HK-2 (cell line): ENCODE data around the gene CLCN3.
A peak's percentile ranks its signal among the peaks of the same experiment; 100 is the strongest.
"Not testable (repeated sequence)": the region's sequence is repeated elsewhere in the genome, so short reads cannot be mapped to it uniquely, and the experiment has no call there.

Experiments used
- DNase-seq: peaks from one replicate; pipeline ENCODE4 v3.0.0-alpha.2; 2018; ENCODE audit not compliant: unreplicated experiment

Gene CLCN3

DNA sequence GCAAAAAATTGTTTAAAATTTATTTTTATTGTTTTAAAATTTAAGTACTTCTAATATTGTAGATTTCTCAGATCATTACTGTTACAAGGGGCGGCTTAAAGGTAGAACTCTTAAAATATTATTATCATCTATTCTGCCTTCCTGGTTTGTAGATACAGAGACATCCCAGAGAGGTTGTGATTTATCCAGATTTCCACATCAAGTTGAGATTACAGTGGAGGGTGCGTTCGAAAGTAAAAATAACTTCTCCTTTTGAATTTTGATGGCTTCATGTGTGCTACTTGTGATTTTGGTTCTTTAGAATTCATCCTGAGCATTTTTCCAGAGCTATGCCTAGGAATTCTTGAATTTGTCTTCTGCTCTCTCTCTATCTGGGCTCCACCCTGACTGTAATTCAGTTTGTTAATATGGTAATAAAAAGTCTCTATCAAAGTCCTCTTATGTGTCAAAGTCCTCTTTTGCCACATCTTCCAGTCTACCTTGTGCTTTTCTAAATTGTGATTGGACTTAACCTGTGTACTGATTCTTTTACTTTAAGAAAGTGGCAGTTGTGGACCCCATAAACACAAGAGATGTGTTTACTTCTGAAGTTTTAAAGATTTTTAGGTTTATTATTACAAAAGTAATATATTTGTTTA, 37.2 kb downstream of the CLCN3 start:
- DNase-seq: no peak

DNA sequence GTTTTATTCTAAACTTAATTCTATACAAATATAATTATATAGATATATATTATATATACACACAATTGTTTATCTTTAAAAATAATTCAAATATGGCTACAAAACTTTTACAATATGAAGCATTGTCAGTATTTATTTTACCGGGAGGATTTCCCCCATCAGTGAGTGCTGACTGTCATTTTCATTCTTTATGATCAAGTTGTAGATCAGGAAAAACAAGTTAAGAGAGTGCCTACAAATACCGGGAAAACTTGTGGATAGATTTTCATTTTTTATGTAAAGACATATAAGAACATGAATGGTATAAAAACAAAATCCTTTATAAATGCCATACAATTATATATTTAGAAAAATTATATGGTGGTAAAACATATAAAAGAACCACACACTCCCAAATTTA, 37.8 kb downstream of the CLCN3 start:
- DNase-seq: no peak

- DNase-seq: no peak
Measured at GRCh38 chr4:169658975-169659715, 38.8 kb downstream of the CLCN3 start.

- peak; percentile 57 for DNase-seq
Measured at GRCh38 chr4:169659716-169660670, 39.6 kb downstream of the CLCN3 start.

GRCh38 chr4:169660929-169661328, 40.6 kb downstream of the CLCN3 start:
- no peak for DNase-seq

DNA sequence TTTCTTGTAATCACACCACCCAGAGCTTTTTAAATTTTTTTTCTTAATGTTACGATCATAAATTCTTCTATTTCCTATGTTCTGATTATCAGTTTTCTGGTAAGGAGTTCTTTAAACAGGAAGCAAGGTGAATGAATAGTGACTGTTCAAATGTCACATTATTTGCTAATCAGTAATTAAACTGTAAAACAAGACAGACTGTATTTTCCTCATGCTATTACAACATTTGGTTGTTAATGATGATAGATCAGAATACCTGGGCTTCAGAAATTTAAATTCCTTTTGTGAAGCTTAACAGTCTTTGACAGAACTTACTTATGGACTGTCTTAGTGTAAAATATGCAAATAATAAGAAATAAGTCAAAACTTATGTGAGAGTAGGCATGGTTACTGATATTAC, 41.4 kb downstream of the CLCN3 start:
- DNase-seq: no peak

- no peak for DNase-seq
Measured at GRCh38 chr4:169662206-169662605, 41.8 kb downstream of the CLCN3 start.

GRCh38 chr4:169663402-169663801, 43.0 kb downstream of the CLCN3 start:
- no peak for DNase-seq

DNA sequence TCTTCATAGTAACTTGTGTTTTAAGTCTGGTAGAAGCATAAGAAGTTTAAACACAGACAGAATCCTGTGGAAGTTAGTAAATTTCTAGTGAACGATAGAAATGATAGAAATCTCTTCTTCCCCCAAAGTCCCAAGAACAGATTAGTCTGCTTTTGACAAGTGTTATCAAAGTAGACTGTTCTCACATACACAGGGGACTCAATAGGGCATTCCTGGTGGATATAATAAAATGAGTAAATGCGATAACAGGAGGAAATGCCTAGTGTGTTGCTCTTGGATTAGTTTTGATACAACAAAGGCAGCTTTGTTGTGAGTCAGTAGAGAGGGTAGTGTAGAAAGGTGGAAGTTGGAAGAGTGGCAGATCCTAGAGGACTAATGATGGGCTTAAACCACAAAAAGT, 43.5 kb downstream of the CLCN3 start:
- no peak for DNase-seq

DNA sequence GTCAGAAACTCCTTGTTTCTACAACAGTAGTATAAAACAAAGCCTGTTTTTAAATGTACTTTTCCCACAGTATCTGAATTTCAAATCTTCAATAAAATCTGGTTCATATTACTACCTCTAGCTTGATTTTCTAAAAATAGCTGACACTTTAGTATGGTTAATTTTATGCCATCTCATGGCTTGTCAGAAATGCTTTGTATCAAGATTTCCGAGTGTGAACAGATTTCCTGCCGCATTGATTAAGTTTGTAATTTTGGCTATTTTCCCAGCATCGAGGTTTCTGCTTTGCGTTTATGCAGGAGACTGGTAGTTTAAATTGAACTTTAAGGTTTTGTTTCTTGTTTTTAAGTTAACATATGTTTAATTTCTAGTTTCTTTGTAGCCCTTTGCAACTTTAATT, 44.2 kb downstream of the CLCN3 start:
- no peak for DNase-seq

GRCh38 chr4:169665046-169665737, 44.8 kb downstream of the CLCN3 start:
- DNase-seq: no peak

- no peak for DNase-seq
Measured at GRCh38 chr4:169668069-169668721, 47.8 kb downstream of the CLCN3 start.

DNA sequence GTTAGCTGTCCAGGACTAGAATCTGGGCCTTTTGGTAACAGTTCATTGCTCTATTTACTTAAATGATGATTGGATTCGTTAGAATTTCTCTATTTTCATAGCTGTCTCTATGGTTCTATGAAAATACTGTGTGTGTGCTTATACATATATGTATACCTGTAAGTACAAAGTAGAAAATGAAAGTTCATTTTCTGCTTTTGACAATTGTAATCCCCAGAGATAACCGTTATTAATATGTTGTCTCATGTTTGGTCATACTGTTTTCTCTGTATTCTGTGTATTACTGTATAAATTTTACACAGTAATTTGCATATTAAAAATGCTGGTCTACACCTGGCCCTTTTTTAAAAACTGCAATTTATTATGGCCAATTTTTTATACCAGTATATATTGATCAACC, 55.4 kb downstream of the CLCN3 start:
- DNase-seq: no peak

- DNase-seq: no peak
Measured at GRCh38 chr4:169677150-169677748, 56.9 kb downstream of the CLCN3 start.

DNA sequence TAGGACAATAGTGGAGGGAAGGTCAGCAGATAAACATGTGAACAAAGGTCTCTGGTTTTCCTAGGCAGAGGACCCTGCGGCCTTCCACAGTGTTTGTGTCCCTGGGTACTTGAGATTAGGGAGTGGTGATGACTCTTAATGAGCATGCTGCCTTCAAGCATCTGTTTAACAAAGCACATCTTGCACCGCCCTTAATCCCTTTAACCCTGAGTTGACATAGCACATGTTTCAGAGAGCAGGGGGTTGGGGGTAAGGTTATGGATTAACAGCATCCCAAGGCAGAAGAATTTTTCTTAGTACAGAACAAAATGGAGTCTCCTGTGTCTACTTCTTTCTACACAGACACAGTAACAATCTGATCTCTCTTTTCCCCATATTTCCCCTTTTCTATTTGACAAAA, 58.1 kb downstream of the CLCN3 start:
- DNase-seq: not testable (repeated sequence)

DNA sequence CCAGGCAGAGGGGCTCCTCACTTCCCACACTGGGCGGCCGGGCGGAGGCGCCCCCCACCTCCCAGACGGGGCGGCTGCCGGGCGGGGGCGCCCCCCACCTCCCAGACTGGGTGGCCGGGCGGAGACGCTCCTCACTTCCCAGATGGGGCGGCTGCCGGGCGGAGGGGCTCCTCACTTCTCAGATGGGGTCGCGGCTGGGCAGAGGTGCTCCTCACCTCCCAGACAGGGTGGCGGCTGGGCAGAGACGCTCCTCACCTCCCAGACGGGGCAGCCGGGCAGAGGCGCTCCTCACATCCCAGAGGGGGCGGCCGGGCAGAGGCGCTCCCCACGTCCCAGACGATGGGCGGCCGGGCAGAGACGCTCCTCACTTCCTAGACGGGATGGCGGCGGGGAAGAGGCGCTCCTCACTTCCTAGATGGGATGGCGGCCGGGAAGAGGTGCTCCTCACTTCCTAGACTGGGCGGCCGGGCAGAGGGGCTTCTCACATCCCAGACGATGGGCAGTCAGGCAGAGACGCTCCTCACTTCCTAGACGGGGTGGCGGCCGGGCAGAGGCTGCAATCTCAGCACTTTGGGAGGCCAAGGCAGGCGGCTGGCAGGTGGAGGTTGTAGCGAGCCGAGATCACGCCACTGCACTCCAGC, 58.7 kb downstream of the CLCN3 start:
- not testable (repeated sequence) for DNase-seq

DNA sequence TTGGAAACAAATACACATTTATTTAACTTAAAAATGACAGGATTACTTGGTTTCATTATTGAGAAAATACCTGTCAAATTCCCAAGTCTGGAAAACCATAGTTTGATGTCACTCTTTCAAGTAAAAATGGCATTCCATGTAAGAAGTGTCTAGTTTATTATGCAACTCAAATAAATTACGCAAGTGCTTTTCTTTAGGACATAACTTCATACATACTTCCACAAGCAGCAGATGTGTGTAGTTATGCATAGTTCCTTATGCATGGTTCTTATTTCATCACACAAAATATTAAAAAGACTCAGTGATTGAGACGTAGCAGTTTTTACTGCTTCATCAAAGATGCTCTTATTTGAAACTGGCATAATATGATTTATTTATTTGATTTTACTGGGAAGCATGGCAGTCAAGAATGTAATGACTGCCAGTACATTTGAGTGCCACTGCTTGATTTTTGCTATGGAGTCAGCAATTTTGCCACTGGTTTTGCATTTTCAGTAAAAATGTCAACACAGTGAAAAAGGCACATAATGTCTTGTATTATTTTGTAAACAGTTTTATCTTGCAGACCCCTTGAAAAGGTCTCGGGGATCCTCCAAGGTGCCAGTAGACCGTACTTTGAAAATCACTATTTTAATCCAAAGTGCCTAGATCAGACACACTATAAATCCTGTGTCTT, 62.1 kb downstream of the CLCN3 start:
- DNase-seq: no peak

- no peak for DNase-seq
Measured at GRCh38 chr4:169689681-169690080, 69.3 kb downstream of the CLCN3 start.

DNA sequence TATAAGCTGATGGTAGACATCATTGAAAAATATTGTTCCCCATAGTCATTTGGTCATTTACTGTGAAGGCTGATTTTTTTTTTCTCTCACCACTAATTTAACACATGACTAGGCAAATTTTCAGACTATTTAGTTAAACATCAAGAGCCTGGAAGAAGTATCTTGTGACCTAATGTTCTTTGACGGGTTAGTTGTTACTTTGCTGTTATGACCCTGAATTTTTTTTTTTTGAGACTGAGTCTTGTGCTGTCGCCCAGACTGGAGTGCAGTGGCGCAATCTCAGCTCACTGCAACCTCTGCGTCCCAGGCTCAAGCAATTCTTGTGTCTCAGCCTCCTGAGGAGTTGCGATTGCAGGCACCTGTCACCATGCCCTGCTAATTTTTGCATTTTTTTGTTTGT, 70.4 kb downstream of the CLCN3 start:
- no peak for DNase-seq

GRCh38 chr4:169698331-169698730, 78.0 kb downstream of the CLCN3 start:
- no peak for DNase-seq
